GM23338 (cell line): Measurements from ENCODE around the gene CNTNAP4. TPM values are rescaled to one million over a fixed set of nuclear protein-coding genes. Genes with fewer than 3 reads are reported as not detected.

Experiments
- ATAC-seq: fragments of 200-7000 bp; cut with Tn5 transposase; 3 replicates; pipeline ENCODE4 v1.9.1; 2020
- DNase-seq: peaks from one replicate; pipeline ENCODE4 v3.0.0-alpha.2; 2015; ENCODE audit warnings: low spot score
- H2AFZ ChIP-seq: fragments of 200-600 bp; sonication (generic); 2 replicates; pipeline ENCODE4 v1.8.0; 2016; ENCODE audit warnings: antibody characterized with exemption, mild to moderate bottlenecking, moderate library complexity
- H3F3A ChIP-seq: fragments of 200-600 bp; sonication (generic); replicated peaks from 2 replicates; pipeline ENCODE4 v1.8.0; 2017; ENCODE audit warnings: antibody characterized with exemption, mixed run types, low read depth
- H3K27ac ChIP-seq: fragments of 200-600 bp; sonication (generic); 2 replicates; pipeline ENCODE4 v1.6.1; 2016; ENCODE audit warnings: low read depth
- H3K27me3 ChIP-seq: fragments of 200-600 bp; sonication (generic); 2 replicates; pipeline ENCODE4 v1.8.0; 2016; ENCODE audit warnings: mild to moderate bottlenecking, mixed run types, moderate library complexity; ENCODE audit not compliant: insufficient read depth
- H3K36me3 ChIP-seq: fragments of 200-600 bp; sonication (generic); 2 replicates; pipeline ENCODE4 v1.8.0; 2016; ENCODE audit warnings: mild to moderate bottlenecking; ENCODE audit not compliant: insufficient read depth
- H3K4me1 ChIP-seq: fragments of 200-600 bp; sonication (generic); 2 replicates; pipeline ENCODE4 v1.8.0; 2016; ENCODE audit warnings: mild to moderate bottlenecking, moderate library complexity; ENCODE audit not compliant: insufficient read depth
- H3K4me2 ChIP-seq: fragments of 200-600 bp; sonication (generic); 2 replicates; pipeline ENCODE4 v1.7.1; 2017; ENCODE audit warnings: mixed run types
- H3K4me3 ChIP-seq: fragments of 200-600 bp; sonication (generic); 2 replicates; pipeline ENCODE4 v1.6.1; 2016; ENCODE audit warnings: mixed run types
- H3K79me2 ChIP-seq: fragments of 200-600 bp; sonication (generic); replicated peaks from 2 replicates; pipeline ENCODE4 v1.8.0; 2017; ENCODE audit warnings: mild to moderate bottlenecking; ENCODE audit not compliant: insufficient read depth
- H3K9me2 ChIP-seq: fragments of 200-600 bp; sonication (generic); 2 replicates; pipeline ENCODE4 v1.8.0; 2017; ENCODE audit not compliant: insufficient read depth
- H4K20me1 ChIP-seq: fragments of 200-600 bp; sonication (generic); replicated peaks from 2 replicates; pipeline ENCODE4 v1.8.0; 2017; ENCODE audit warnings: mild to moderate bottlenecking; ENCODE audit not compliant: insufficient read depth
- H3K27ac Mint-ChIP-seq: 2 replicates; pipeline ENCODE4 v1.8.0; 2020; ENCODE audit warnings: inconsistent platforms, mild to moderate bottlenecking, moderate library complexity, mixed read lengths
- H3K27me3 Mint-ChIP-seq: 3 replicates; pipeline ENCODE4 v1.8.0; 2022; ENCODE audit warnings: low read depth, mild to moderate bottlenecking, moderate library complexity, mixed read lengths, inconsistent platforms; ENCODE audit not compliant: insufficient read depth, poor library complexity
- H3K36me3 Mint-ChIP-seq: 3 replicates; pipeline ENCODE4 v1.8.0; 2021; ENCODE audit warnings: low read depth, mild to moderate bottlenecking, inconsistent platforms, moderate library complexity, mixed read lengths
- H3K4me1 Mint-ChIP-seq: 3 replicates; pipeline ENCODE4 v1.8.0; 2020; ENCODE audit warnings: mild to moderate bottlenecking, inconsistent platforms, mixed read lengths
- H3K4me3 Mint-ChIP-seq: 3 replicates; pipeline ENCODE4 v1.8.0; 2021; ENCODE audit warnings: moderate library complexity, mild to moderate bottlenecking, inconsistent platforms, mixed read lengths
- H3K9me3 Mint-ChIP-seq: 3 replicates; pipeline ENCODE4 v1.8.0; 2020; ENCODE audit warnings: moderate library complexity, mild to moderate bottlenecking, inconsistent platforms, mixed read lengths
- CREB1 ChIP-seq: fragments of 250-450 bp; sonication (Bioruptor Pico); IDR thresholded peaks from 2 replicates; pipeline ENCODE4 v1.5.0; 2020; ENCODE audit warnings: low read depth, mild to moderate bottlenecking, moderate library complexity
- EZH2 ChIP-seq: fragments of 200-600 bp; sonication (generic); IDR thresholded peaks from one replicate; pipeline ENCODE4 v1.8.0; 2017; ENCODE audit warnings: antibody characterized with exemption, mild to moderate bottlenecking, low read depth; ENCODE audit not compliant: unreplicated experiment
- EZH2phosphoT487 ChIP-seq: fragments of 200-600 bp; sonication (generic); IDR thresholded peaks from one replicate; pipeline ENCODE4 v1.8.1; 2018; ENCODE audit warnings: antibody characterized with exemption; ENCODE audit not compliant: unreplicated experiment
- JUNB ChIP-seq: IDR thresholded peaks from one replicate; pipeline ENCODE4 v1.6.1; 2016; ENCODE audit warnings: antibody characterized with exemption; ENCODE audit not compliant: unreplicated experiment
- NANOG ChIP-seq: IDR thresholded peaks from 2 replicates; pipeline ENCODE4 v1.6.1; 2016; ENCODE audit warnings: antibody characterized with exemption, borderline replicate concordance
- POLR2AphosphoS5 ChIP-seq: IDR thresholded peaks from 2 replicates; pipeline ENCODE4 v1.6.1; 2016; ENCODE audit warnings: antibody characterized with exemption, low read depth
- STAT1 ChIP-seq: IDR thresholded peaks from one replicate; pipeline ENCODE4 v1.6.1; 2016; ENCODE audit warnings: antibody characterized with exemption; ENCODE audit not compliant: unreplicated experiment
- ZNF114 ChIP-seq: fragments of 250-450 bp; sonication (Bioruptor Pico); IDR thresholded peaks from 2 replicates; pipeline ENCODE4 v1.5.0; 2020; ENCODE audit warnings: mild to moderate bottlenecking, moderate library complexity
- ZNF331 ChIP-seq: fragments of 250-450 bp; sonication (Bioruptor Pico); IDR thresholded peaks from 2 replicates; pipeline ENCODE4 v1.5.0; 2020; ENCODE audit warnings: low read depth, mild to moderate bottlenecking, moderate library complexity
- polyA plus RNA-seq: library from polyadenylated mRNA; unstranded; fragments of >200 nt; fragmentation: Nextera tagmentation; extraction: Ambion mirVana; gene quantifications from 2 replicates; pipeline ENCODE4 v1.2.1, GENCODE V29; 2016
- total RNA-seq: library from RNA; depleted of rRNA; stranded (reverse); fragments of >200 nt; shearing (Covaris generic); gene quantifications from 2 replicates; pipeline ENCODE4 v1.2.3, GENCODE V29; 2014
- TF ChIP-seq, protein P1 (sequence below): fragments of 250-450 bp; sonication (Bioruptor Pico); IDR thresholded peaks from 2 replicates; pipeline ENCODE4 v1.5.0; 2020; ENCODE audit warnings: mild to moderate bottlenecking, moderate library complexity
- TF ChIP-seq, protein P2 (sequence below): IDR thresholded peaks from 2 replicates; pipeline ENCODE4 v1.6.1; 2016; ENCODE audit warnings: antibody characterized with exemption
- TF ChIP-seq, protein P3 (sequence below): IDR thresholded peaks from one replicate; pipeline ENCODE4 v1.6.1; 2018; ENCODE audit warnings: antibody characterized with exemption; ENCODE audit not compliant: unreplicated experiment
- TF ChIP-seq, protein P4 (sequence below), 2 experiments: fragments of 200-600 bp in 1 of 2; sonication (generic) in 1 of 2; conservative IDR thresholded peaks; 2 replicates each; pipeline versions ENCODE4 v1.5.1 to v1.6.1; 2016 to 2017; ENCODE audit warnings: antibody characterized with exemption in 2 of 2, low read depth in 2 of 2, mild to moderate bottlenecking in 2 of 2, moderate library complexity in 1 of 2

Gene CNTNAP4
- total and polyA plus RNA-seq, 2 experiments from 2014 or later: not detected

DNA sequence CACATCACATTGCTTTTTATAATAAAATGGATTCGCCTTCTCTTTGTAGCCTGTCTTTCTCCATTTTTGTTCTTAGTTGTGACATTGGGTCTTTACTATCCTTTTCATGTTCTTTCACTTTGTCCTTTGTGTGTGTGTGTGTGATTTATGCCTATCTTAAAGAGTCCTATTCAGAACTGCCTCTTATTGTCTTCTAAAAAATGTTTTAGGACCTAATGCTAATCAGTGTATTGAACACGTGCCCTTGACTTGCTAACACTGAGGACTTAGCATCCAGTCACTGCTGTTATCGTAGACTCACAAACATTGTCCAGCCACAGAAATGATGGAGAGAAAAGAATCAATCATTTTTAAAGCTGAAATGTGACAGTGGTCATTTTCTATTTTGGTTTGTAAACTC lies 251.9 kb downstream of the CNTNAP4 start:
- Mint-ChIP-seq H3K4me3 (no peak overlapping the region), H3K27ac (no peak overlapping the region), H3K27me3 (no peaks in the 10 kb centered on the region), H3K9me3 (peaks cover 69% of the 10 kb centered on the region), H3K4me1 (no peaks in the 10 kb centered on the region), H3K36me3 (no peaks in the 10 kb centered on the region; the same call in 2 of the 3 replicates)
- H3K9me2 ChIP-seq: no peaks in the 10 kb centered on the region
- no peaks in the 10 kb centered on the region for H3K79me2 ChIP-seq
- DNase-seq: no peak
- no peak overlapping the region for H3K27ac ChIP-seq
- H3K36me3 ChIP-seq: no peaks in the 10 kb centered on the region
- H3F3A ChIP-seq: no peaks in the 10 kb centered on the region
- no peak for TF ChIP-seq JUNB
- TF ChIP-seq, protein P1, sequence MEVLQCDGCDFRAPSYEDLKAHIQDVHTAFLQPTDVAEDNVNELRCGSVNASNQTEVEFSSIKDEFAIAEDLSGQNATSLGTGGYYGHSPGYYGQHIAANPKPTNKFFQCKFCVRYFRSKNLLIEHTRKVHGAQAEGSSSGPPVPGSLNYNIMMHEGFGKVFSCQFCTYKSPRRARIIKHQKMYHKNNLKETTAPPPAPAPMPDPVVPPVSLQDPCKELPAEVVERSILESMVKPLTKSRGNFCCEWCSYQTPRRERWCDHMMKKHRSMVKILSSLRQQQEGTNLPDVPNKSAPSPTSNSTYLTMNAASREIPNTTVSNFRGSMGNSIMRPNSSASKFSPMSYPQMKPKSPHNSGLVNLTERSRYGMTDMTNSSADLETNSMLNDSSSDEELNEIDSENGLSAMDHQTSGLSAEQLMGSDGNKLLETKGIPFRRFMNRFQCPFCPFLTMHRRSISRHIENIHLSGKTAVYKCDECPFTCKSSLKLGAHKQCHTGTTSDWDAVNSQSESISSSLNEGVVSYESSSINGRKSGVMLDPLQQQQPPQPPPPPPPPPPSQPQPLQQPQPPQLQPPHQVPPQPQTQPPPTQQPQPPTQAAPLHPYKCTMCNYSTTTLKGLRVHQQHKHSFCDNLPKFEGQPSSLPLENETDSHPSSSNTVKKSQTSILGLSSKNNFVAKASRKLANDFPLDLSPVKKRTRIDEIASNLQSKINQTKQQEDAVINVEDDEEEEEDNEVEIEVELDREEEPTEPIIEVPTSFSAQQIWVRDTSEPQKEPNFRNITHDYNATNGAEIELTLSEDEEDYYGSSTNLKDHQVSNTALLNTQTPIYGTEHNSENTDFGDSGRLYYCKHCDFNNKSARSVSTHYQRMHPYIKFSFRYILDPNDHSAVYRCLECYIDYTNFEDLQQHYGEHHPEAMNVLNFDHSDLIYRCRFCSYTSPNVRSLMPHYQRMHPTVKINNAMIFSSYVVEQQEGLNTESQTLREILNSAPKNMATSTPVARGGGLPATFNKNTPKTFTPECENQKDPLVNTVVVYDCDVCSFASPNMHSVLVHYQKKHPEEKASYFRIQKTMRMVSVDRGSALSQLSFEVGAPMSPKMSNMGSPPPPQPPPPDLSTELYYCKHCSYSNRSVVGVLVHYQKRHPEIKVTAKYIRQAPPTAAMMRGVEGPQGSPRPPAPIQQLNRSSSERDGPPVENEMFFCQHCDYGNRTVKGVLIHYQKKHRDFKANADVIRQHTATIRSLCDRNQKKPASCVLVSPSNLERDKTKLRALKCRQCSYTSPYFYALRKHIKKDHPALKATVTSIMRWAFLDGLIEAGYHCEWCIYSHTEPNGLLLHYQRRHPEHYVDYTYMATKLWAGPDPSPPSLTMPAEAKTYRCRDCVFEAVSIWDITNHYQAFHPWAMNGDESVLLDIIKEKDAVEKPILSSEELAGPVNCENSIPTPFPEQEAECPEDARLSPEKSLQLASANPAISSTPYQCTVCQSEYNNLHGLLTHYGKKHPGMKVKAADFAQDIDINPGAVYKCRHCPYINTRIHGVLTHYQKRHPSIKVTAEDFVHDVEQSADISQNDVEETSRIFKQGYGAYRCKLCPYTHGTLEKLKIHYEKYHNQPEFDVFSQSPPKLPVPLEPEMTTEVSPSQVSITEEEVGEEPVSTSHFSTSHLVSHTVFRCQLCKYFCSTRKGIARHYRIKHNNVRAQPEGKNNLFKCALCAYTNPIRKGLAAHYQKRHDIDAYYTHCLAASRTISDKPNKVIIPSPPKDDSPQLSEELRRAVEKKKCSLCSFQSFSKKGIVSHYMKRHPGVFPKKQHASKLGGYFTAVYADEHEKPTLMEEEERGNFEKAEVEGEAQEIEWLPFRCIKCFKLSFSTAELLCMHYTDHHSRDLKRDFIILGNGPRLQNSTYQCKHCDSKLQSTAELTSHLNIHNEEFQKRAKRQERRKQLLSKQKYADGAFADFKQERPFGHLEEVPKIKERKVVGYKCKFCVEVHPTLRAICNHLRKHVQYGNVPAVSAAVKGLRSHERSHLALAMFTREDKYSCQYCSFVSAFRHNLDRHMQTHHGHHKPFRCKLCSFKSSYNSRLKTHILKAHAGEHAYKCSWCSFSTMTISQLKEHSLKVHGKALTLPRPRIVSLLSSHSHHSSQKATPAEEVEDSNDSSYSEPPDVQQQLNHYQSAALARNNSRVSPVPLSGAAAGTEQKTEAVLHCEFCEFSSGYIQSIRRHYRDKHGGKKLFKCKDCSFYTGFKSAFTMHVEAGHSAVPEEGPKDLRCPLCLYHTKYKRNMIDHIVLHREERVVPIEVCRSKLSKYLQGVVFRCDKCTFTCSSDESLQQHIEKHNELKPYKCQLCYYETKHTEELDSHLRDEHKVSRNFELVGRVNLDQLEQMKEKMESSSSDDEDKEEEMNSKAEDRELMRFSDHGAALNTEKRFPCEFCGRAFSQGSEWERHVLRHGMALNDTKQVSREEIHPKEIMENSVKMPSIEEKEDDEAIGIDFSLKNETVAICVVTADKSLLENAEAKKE: no peak
- TF ChIP-seq NANOG: no peak
- TF ChIP-seq, protein P2, sequence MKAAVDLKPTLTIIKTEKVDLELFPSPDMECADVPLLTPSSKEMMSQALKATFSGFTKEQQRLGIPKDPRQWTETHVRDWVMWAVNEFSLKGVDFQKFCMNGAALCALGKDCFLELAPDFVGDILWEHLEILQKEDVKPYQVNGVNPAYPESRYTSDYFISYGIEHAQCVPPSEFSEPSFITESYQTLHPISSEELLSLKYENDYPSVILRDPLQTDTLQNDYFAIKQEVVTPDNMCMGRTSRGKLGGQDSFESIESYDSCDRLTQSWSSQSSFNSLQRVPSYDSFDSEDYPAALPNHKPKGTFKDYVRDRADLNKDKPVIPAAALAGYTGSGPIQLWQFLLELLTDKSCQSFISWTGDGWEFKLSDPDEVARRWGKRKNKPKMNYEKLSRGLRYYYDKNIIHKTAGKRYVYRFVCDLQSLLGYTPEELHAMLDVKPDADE: no peak
- TF ChIP-seq EZH2phosphoT487: no peak
- TF ChIP-seq, protein P3, sequence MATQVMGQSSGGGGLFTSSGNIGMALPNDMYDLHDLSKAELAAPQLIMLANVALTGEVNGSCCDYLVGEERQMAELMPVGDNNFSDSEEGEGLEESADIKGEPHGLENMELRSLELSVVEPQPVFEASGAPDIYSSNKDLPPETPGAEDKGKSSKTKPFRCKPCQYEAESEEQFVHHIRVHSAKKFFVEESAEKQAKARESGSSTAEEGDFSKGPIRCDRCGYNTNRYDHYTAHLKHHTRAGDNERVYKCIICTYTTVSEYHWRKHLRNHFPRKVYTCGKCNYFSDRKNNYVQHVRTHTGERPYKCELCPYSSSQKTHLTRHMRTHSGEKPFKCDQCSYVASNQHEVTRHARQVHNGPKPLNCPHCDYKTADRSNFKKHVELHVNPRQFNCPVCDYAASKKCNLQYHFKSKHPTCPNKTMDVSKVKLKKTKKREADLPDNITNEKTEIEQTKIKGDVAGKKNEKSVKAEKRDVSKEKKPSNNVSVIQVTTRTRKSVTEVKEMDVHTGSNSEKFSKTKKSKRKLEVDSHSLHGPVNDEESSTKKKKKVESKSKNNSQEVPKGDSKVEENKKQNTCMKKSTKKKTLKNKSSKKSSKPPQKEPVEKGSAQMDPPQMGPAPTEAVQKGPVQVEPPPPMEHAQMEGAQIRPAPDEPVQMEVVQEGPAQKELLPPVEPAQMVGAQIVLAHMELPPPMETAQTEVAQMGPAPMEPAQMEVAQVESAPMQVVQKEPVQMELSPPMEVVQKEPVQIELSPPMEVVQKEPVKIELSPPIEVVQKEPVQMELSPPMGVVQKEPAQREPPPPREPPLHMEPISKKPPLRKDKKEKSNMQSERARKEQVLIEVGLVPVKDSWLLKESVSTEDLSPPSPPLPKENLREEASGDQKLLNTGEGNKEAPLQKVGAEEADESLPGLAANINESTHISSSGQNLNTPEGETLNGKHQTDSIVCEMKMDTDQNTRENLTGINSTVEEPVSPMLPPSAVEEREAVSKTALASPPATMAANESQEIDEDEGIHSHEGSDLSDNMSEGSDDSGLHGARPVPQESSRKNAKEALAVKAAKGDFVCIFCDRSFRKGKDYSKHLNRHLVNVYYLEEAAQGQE: no peak
- TF ChIP-seq POLR2AphosphoS5: no peak
- no peak for TF ChIP-seq EZH2
- TF ChIP-seq, protein P4, sequence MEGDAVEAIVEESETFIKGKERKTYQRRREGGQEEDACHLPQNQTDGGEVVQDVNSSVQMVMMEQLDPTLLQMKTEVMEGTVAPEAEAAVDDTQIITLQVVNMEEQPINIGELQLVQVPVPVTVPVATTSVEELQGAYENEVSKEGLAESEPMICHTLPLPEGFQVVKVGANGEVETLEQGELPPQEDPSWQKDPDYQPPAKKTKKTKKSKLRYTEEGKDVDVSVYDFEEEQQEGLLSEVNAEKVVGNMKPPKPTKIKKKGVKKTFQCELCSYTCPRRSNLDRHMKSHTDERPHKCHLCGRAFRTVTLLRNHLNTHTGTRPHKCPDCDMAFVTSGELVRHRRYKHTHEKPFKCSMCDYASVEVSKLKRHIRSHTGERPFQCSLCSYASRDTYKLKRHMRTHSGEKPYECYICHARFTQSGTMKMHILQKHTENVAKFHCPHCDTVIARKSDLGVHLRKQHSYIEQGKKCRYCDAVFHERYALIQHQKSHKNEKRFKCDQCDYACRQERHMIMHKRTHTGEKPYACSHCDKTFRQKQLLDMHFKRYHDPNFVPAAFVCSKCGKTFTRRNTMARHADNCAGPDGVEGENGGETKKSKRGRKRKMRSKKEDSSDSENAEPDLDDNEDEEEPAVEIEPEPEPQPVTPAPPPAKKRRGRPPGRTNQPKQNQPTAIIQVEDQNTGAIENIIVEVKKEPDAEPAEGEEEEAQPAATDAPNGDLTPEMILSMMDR (conservative IDR thresholded peaks at IDR 0.05; ENCODE audit: low read depth in 2 of 2): no peak
- no peak for TF ChIP-seq ZNF331 (CRISPR knock-in tag)
- TF ChIP-seq ZNF114 (CRISPR knock-in tag): no peak
- no peak for TF ChIP-seq STAT1
- no peak for TF ChIP-seq CREB1 (CRISPR knock-in tag)
- H3K4me1 ChIP-seq: no peaks in the 10 kb centered on the region
- no peak overlapping the region for H3K4me3 ChIP-seq
- H3K4me2 ChIP-seq: no peak overlapping the region
- no peaks in the 10 kb centered on the region for H3K27me3 ChIP-seq
- H2AFZ ChIP-seq: no peak overlapping the region
- no peaks in the 10 kb centered on the region for H4K20me1 ChIP-seq
- ATAC-seq: no peak
